ENCODE data around the gene COL1A1.

GRCh38 chr17:50189550-50190292, 11.7 kb downstream of the COL1A1 start:
- TF ChIP-seq EZH2 (IDR thresholded peaks at IDR 0.05) (no peak), CTCF (IDR thresholded peaks at IDR 0.05) (no peak)

Measured in neural progenitor cell (in vitro differentiated cells).